ENCODE data around the gene SASH1.
A peak's percentile ranks its signal among the peaks of the same experiment; 100 is the strongest.

SASH1 gene

DNA sequence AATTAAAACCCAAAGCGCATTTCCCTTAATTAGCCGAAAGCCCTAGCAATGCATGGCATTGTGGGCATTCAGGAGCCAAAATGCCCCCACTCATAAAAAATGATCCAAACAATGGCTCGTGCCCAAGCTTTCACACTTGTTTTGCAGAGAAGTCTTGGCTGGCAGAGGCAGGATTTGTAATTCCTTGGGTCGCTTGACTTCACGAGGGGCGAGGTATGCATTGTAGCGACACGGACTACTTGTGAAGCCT is 613 bp upstream of the SASH1 start:
- peak; percentile 65 for DNase-seq (ENCODE audit: low read depth)
- TF ChIP-seq, protein P1, sequence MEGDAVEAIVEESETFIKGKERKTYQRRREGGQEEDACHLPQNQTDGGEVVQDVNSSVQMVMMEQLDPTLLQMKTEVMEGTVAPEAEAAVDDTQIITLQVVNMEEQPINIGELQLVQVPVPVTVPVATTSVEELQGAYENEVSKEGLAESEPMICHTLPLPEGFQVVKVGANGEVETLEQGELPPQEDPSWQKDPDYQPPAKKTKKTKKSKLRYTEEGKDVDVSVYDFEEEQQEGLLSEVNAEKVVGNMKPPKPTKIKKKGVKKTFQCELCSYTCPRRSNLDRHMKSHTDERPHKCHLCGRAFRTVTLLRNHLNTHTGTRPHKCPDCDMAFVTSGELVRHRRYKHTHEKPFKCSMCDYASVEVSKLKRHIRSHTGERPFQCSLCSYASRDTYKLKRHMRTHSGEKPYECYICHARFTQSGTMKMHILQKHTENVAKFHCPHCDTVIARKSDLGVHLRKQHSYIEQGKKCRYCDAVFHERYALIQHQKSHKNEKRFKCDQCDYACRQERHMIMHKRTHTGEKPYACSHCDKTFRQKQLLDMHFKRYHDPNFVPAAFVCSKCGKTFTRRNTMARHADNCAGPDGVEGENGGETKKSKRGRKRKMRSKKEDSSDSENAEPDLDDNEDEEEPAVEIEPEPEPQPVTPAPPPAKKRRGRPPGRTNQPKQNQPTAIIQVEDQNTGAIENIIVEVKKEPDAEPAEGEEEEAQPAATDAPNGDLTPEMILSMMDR (conservative IDR thresholded peaks at IDR 0.05; ENCODE audit: low read depth, low read length), result no peak
- peak overlapping the region; percentile 64 for H3K4me3 ChIP-seq (ENCODE audit: low read length)

GRCh38 chr6:148343047-148343782 is 577 bp downstream of the SASH1 start:
- no peak for DNase-seq (ENCODE audit: low read depth)
- TF ChIP-seq, protein P1 (conservative IDR thresholded peaks at IDR 0.05; ENCODE audit: low read depth, low read length), result no peak
- H3K4me3 ChIP-seq (ENCODE audit: low read length), result peak overlapping the region; percentile 64

DNA sequence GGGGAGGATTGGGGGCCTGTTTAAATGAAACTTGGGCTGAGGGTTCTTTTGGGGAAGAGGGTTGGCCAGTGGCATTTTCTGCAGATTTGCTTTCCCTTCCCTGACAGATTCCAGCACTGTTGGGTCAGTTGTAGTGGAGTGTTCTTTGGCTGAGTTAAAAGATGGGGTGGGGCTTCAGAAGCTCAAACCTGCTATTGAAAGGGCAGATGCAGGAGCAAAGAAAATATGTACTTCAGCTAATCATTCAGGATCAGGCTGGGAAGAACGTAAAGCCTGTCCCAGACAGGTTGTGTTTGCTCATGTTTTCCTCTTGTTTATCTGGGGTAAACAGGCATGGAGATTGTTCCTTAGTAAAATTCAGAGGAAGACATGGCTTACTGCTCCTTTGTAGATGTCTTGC is 2.5 kb downstream of the SASH1 start:
- DNase-seq (ENCODE audit: low read depth), result no peak
- no peak overlapping the region for H3K4me3 ChIP-seq (ENCODE audit: low read length)
- TF ChIP-seq, protein P1 (conservative IDR thresholded peaks at IDR 0.05; ENCODE audit: low read depth, low read length), result no peak

DNA sequence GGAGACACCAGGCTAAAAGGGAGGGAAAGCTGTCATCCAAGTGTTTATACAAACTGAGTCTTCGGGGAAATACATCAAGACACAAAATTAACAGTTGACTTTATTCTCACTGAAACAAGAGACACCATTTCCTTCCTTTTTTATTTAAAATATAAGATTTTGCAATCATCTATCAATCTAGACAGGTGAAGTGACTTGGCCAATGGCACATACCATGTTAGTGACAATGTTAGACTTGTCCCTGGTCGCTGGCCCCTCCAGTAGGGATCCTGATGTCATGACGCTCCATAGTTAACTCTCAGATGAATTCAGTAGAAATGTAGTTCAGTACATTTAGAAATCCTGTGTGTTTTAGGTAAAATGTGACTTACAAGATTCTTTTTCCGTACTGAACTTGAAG is 2.9 kb downstream of the SASH1 start:
- TF ChIP-seq, protein P1 (conservative IDR thresholded peaks at IDR 0.05; ENCODE audit: low read depth, low read length), result no peak
- H3K4me3 ChIP-seq (ENCODE audit: low read length), result no peak overlapping the region
- no peak for DNase-seq (ENCODE audit: low read depth)

- no peak for DNase-seq (ENCODE audit: low read depth)
- TF ChIP-seq, protein P1 (conservative IDR thresholded peaks at IDR 0.05; ENCODE audit: low read depth, low read length), result no peak
- no peak overlapping the region for H3K4me3 ChIP-seq (ENCODE audit: low read length)
Measured at GRCh38 chr6:148346681-148347440, 4.2 kb downstream of the SASH1 start.

GRCh38 chr6:148347441-148348054 is 4.9 kb downstream of the SASH1 start:
- TF ChIP-seq, protein P1 (conservative IDR thresholded peaks at IDR 0.05; ENCODE audit: low read depth, low read length), result no peak
- no peak for DNase-seq (ENCODE audit: low read depth)
- H3K4me3 ChIP-seq (ENCODE audit: low read length), result no peak overlapping the region
